ENCODE measurements around the gene DNM3. TPM values are rescaled to one million over a fixed set of nuclear protein-coding genes. Genes with fewer than 3 reads are reported as not detected.

The DNM3 gene
- total and polyA plus RNA-seq, 2 donors (not counting 1 experiment from before 2014, with no cell fraction given): 1.0 to 1.3 TPM

DNA sequence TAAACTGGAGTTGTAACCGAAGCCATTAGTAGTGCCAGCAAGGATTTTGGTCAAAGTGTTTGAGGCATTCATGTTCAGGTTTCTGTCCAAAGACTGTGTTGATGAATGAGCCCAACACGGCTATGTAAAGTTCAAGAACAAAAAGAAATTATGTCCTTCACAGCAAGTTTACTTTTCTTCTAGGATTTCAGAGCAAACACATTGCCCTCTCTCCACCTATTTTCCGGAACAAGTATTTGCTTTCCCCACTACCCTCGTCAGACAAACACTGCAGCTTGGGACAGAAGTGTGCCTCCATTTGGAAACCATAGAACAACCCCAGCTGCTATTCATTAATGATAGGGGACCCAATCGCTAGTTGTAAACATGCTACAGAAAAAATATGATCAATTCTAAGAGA lies 427.8 kb downstream of the DNM3 start:
- Mint-ChIP-seq H3K4me3 (no peak overlapping the region), H3K4me1 (peaks cover 10% of the 10 kb centered on the region), H3K27me3 (no peaks in the 10 kb centered on the region), H3K27ac (no peak overlapping the region), H3K9me3 (ENCODE audit: insufficient read depth) (no peaks in the 10 kb centered on the region)
- 88% methylated on average over 3 of the region's 5 CpGs for WGBS (ENCODE audit: insufficient coverage)
- H3K4me2 ChIP-seq (replicated peaks; ENCODE audit: low read depth, low read length, poor library complexity, severe bottlenecking): no peak overlapping the region
- no peaks in the 10 kb centered on the region for H3K4me1 ChIP-seq (ENCODE audit: control insufficient read depth in 2 of 2, insufficient read depth in 2 of 2, low read length in 2 of 2)
- H3K4me3 ChIP-seq (ENCODE audit: control extremely low read depth in 1 of 5, extremely low read depth in 1 of 5, insufficient read depth in 1 of 5, low read depth in 2 of 5, low read length in 4 of 5): no peak overlapping the region
- H3K27me3 ChIP-seq (replicated peaks in 1 of 4; ENCODE audit: control extremely low read depth in 1 of 4, control insufficient read depth in 3 of 4, insufficient read depth in 4 of 4, low read length in 3 of 4): no peaks in the 10 kb centered on the region
- no peaks in the 10 kb centered on the region for H4K20me1 ChIP-seq (ENCODE audit: control insufficient read depth, insufficient read depth, low read length, poor library complexity, severe bottlenecking)
- H3K79me2 ChIP-seq (ENCODE audit: control insufficient read depth, insufficient read depth, low read length): no peaks in the 10 kb centered on the region
- CTCF ChIA-PET: no interaction called here
- no peak overlapping the region for H3K9ac ChIP-seq (ENCODE audit: low read length)
- H2AFZ ChIP-seq (ENCODE audit: insufficient read depth, low read depth, low read length, poor library complexity, severe bottlenecking): no peak overlapping the region
- intact Hi-C loops (cut with micrococcal nuclease): no loop called here
- ATAC-seq (ENCODE audit: low read depth) (no peak), DNase-seq (no peak)
- H3K36me3 ChIP-seq (replicated peaks in 1 of 2; ENCODE audit: control extremely low read depth in 1 of 2, control insufficient read depth in 1 of 2, extremely low read depth in 1 of 2, insufficient read depth in 2 of 2, low read length in 1 of 2): no peaks in the 10 kb centered on the region
- POLR2A ChIA-PET: no interaction called here
- H3K27ac ChIP-seq (ENCODE audit: low read length in 2 of 2): no peak overlapping the region
- no peak for TF ChIP-seq EZH2 (IDR thresholded peaks at IDR 0.05; ENCODE audit: borderline replicate concordance, insufficient read depth, low read depth, low read length, poor library complexity, severe bottlenecking)
- TF ChIP-seq, protein P1, sequence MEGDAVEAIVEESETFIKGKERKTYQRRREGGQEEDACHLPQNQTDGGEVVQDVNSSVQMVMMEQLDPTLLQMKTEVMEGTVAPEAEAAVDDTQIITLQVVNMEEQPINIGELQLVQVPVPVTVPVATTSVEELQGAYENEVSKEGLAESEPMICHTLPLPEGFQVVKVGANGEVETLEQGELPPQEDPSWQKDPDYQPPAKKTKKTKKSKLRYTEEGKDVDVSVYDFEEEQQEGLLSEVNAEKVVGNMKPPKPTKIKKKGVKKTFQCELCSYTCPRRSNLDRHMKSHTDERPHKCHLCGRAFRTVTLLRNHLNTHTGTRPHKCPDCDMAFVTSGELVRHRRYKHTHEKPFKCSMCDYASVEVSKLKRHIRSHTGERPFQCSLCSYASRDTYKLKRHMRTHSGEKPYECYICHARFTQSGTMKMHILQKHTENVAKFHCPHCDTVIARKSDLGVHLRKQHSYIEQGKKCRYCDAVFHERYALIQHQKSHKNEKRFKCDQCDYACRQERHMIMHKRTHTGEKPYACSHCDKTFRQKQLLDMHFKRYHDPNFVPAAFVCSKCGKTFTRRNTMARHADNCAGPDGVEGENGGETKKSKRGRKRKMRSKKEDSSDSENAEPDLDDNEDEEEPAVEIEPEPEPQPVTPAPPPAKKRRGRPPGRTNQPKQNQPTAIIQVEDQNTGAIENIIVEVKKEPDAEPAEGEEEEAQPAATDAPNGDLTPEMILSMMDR (IDR thresholded peaks at IDR 0.05): no peak
- no peaks in the 10 kb centered on the region for H3K9me3 ChIP-seq (ENCODE audit: control extremely low read depth in 1 of 3, control insufficient read depth in 2 of 3, insufficient read depth in 1 of 3, low read length in 2 of 3)

DNA sequence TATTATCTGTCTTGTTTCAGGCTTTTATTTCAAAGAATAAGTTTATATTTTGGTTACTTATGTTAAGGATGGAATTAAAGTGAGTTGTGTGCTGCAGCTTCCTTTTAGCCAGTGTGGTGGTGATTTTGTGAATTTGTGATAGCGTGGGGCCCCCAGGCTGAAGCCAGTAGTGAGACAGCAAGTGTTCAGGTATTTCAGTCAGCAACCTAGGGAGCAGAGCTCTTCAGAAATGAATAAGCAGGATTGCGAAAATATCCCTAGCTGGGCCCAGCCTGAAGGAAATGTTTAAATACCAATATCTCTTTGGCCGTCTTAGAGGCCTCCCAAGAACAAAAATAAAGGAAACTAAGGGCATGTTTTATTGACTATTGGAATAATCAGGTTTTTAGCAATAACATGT lies 428.3 kb downstream of the DNM3 start:
- intact Hi-C loops (cut with micrococcal nuclease): no loop called here

More for the DNA sequence above, 428.3 kb downstream of the DNM3 start:
- Histone ChIP-seq H3K36me3 (replicated peaks in 1 of 2; ENCODE audit: control extremely low read depth in 1 of 2, control insufficient read depth in 1 of 2, extremely low read depth in 1 of 2, insufficient read depth in 2 of 2, low read length in 1 of 2) (no peaks in the 10 kb centered on the region), H3K79me2 (ENCODE audit: control insufficient read depth, insufficient read depth, low read length) (no peaks in the 10 kb centered on the region), H3K27me3 (replicated peaks in 1 of 4; ENCODE audit: control extremely low read depth in 1 of 4, control insufficient read depth in 3 of 4, insufficient read depth in 4 of 4, low read length in 3 of 4) (no peaks in the 10 kb centered on the region), H3K4me1 (ENCODE audit: control insufficient read depth in 2 of 2, insufficient read depth in 2 of 2, low read length in 2 of 2) (no peaks in the 10 kb centered on the region), H4K20me1 (ENCODE audit: control insufficient read depth, insufficient read depth, low read length, poor library complexity, severe bottlenecking) (no peaks in the 10 kb centered on the region), H3K27ac (ENCODE audit: low read length in 2 of 2) (no peak overlapping the region), H2AFZ (ENCODE audit: insufficient read depth, low read depth, low read length, poor library complexity, severe bottlenecking) (no peak overlapping the region), H3K4me3 (ENCODE audit: control extremely low read depth in 1 of 5, extremely low read depth in 1 of 5, insufficient read depth in 1 of 5, low read depth in 2 of 5, low read length in 4 of 5) (no peak overlapping the region), H3K9ac (ENCODE audit: low read length) (no peak overlapping the region), H3K4me2 (replicated peaks; ENCODE audit: low read depth, low read length, poor library complexity, severe bottlenecking) (no peak overlapping the region), H3K9me3 (ENCODE audit: control extremely low read depth in 1 of 3, control insufficient read depth in 2 of 3, insufficient read depth in 1 of 3, low read length in 2 of 3) (no peaks in the 10 kb centered on the region)
- Mint-ChIP-seq H3K4me3 (no peak overlapping the region), H3K4me1 (peaks cover 12% of the 10 kb centered on the region), H3K27me3 (no peaks in the 10 kb centered on the region), H3K9me3 (ENCODE audit: insufficient read depth) (no peaks in the 10 kb centered on the region), H3K27ac (no peak overlapping the region)
- ATAC-seq (ENCODE audit: low read depth) (no peak), DNase-seq (no peak)
- TF ChIP-seq, protein P1 (IDR thresholded peaks at IDR 0.05): no peak
- TF ChIP-seq EZH2 (IDR thresholded peaks at IDR 0.05; ENCODE audit: borderline replicate concordance, insufficient read depth, low read depth, low read length, poor library complexity, severe bottlenecking): no peak
- CTCF ChIA-PET: interaction anchor here (1.0 to 1.1 kb wide), 2 partner anchors 91 to 129 kb away, joined by 3 to 8 read pairs; no protein-coding TSS in a partner anchor
- POLR2A ChIA-PET: no interaction called here
- WGBS (ENCODE audit: insufficient coverage): 82% methylated on average over 1 of the region's 3 CpGs
